ENCODE data around the gene CTNNA2.

- TF ChIP-seq CTCF (IDR thresholded peaks at IDR 0.05) (no peak), RCOR1 (IDR thresholded peaks at IDR 0.05; ENCODE audit: low read length) (no peak), POLR2AphosphoS5 (IDR thresholded peaks at IDR 0.05; ENCODE audit: low read depth, low read length) (no peak), RAD21 (IDR thresholded peaks at IDR 0.05; ENCODE audit: low read length) (no peak), CHD2 (IDR thresholded peaks at IDR 0.05; ENCODE audit: low read length, partially characterized antibody) (no peak), GATA2 (CRISPR knock-in tag; IDR thresholded peaks at IDR 0.05) (no peak), TAF1 (IDR thresholded peaks at IDR 0.05; ENCODE audit: borderline replicate concordance, low read depth, low read length) (no peak), IRF3 (IDR thresholded peaks at IDR 0.05; ENCODE audit: low read depth, low read length) (no peak), EP300 (IDR thresholded peaks at IDR 0.05; ENCODE audit: borderline replicate concordance in 1 of 2, low read depth in 1 of 2, low read length in 1 of 2) (no peak)
Observed at GRCh38 chr2:80351231-80351630, 838.4 kb downstream of the CTNNA2 start.

Measured in SK-N-SH (cell line).